HG02938 (cell line): ENCODE data around the gene FANCI.
"Not testable (repeated sequence)": the region's sequence is repeated elsewhere in the genome, so short reads cannot be mapped to it uniquely, and the experiment has no call there.

Source experiments
- ATAC-seq: cut with Tn5 transposase; IDR thresholded peaks from one replicate; pipeline ENCODE4 v1.9.1; 2021; ENCODE audit warnings: mild to moderate bottlenecking, moderate library complexity; ENCODE audit not compliant: unreplicated experiment

The FANCI gene

DNA sequence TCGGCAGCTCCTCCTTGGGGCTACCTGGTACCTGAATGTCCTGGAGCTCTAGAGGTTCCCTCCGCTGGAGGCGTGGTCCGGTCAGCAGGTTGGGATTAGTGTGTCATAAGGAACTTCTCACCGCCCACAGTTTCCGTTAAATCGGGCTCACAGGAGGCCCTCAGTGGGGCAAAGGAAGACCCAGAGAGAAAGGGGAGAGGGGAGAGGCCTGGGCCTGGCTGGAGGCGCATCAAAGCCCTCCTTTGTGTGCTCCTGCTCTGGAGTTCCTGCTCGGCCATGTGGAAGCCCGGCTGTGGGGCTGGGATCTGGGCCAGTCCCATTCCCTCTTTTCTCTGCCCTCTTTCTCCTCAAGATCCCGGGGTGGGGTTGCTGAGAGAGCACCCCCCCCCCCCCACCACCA lies 22.2 kb upstream of the FANCI start, which contains the start of gene RLBP1:
RLBP1 (minus strand) TSS at position 37 of the 400 bp plus-strand sequence. CDS start 2,604 bp downstream, outside the sequence.
- ATAC-seq = no peak

GRCh38 chr15:89225588-89225987 lies 18.2 kb upstream of the FANCI start:
- no peak for ATAC-seq

- ATAC-seq = no peak
Measured at GRCh38 chr15:89226359-89227221, 17.2 kb upstream of the FANCI start.

DNA sequence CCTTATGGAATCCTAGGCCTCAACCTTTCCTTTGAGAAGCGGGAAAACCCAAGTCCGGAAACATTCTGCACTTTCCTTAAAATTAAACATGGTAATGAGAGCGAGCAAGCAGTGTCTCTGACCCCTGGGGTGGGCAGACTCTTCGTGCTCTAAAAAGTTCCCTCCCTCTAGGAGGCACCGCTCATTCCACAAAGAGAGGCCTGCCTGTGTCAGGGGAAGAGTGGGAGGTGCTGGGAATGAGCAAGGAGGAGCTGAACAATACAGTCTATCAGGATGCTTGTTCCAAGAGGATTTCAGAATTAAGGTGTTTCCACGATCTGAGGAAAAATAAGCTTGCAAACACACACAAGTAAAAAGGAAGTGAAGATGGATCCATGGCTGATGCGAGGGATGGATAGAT lies 16.4 kb upstream of the FANCI start:
- ATAC-seq = no peak

DNA sequence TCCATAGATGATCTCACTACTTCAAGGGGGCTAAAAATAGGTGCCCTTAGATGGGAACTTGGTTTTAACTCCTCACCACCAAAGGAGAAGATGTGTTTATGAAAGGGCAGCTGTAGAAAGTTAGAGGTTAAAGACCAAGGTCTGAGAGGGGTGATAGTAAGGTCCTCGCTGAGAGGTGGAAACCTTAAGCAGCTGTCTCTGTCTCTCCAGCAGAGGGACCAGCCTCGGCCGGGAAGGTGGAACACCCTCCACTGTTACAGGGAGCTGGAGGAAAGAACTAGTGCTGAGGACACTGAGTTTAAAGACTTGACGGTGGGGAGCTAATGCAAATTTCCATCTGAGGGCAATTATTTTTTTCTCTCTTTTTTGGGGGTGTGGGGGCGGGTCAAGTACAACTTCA lies 13.5 kb upstream of the FANCI start:
- no peak for ATAC-seq

DNA sequence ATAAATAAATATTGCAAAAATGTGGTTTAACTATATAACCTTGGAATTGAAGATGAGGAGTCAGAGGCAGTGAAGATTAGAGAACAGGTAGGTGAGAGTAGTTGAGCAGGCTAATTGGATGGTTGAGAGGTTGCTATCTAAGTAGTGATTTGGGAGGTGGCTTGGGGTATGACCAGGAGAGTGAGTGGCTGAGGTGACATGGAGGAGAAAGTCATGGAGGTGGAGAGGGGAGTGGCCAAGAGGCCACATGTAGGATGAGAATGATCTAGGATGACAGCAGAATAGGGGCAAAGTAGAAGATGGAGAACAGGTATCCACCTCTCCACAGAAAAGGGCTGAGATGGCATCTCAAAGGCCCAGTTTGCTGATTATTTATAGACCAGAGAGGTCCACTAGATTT lies 11.9 kb upstream of the FANCI start:
- ATAC-seq = no peak

DNA sequence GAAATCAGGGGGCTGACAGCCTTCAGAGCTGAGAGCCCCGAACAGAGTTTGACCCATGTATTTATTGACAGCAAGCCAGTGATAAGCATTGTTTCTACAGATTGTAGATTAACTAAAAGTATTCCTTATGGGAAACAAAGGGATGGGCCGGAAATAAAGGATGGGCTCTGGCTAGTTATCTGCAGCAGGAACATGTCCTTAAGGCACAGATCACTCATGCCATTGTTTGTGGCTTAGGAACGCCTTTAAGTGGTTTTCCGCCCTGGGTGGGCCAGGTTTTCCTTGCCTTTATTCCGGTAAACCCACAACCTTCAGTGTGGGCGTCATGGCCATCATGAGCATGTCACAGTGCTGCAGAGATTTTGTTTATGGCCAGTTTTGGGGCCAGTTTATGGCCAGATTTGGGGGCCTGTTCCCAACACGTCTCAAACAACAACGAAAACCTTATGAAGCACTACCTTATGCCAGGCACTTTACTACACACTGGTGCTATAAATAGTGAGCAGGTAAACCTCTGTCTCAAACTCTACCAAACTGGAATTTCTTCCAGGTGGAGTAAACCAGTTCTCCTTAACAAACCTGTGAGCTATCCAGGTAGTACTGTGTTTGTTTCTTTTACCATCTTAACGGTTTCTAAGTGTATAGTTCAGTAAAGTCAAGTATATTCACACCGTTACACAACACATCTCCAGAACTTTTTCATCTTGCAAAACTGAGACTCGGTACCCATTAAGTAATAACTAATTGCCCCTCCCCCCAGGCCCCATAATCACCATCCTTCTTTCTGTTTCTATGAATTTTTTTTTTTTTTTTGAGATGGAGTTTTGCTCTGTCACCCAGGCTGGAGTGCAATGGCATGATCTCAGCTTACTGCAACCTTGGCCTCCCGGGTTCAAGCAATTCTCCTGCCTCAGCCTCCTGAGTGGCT lies 3.6 kb upstream of the FANCI start:
- not testable (repeated sequence) for ATAC-seq

GRCh38 chr15:89243046-89243690 lies 611 bp upstream of the FANCI start:
- ATAC-seq = no peak

DNA sequence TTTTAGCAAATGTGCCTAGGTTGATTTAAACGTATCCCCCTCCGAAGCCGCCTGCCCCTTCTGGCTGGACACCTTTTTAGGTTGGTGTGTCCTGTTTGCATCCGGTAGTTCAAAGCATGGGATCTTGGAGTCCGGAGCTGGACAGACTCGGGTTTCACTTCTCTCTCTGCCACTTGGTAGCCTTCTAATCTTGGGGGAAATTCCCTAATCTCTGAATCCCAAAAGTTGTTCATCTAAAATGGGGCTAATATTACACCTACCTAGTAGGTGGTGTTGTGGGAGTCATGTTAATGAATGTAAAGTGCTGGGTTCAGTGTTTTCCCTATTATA lies 760 bp downstream of the FANCI start:
- ATAC-seq = peak; percentile 9

DNA sequence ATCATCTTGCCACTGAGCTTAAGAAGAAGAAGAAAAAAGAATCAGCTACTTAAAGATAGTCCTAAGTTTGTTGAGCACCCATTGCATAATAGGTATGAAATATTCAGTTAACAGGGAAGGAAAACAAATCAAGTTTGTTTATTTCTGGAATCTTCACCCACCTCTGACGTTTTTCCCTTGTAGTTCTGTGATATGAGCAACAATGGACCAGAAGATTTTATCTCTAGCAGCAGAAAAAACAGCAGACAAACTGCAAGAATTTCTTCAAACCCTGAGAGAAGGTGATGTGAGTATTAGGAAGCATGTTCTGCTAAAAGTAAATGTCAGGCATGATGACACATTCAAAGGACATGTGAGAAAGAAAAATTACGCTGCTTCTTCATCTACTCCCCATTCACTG lies 3.7 kb downstream of the FANCI start:
- no peak for ATAC-seq

GRCh38 chr15:89248584-89248983 lies 4.8 kb downstream of the FANCI start:
- no peak for ATAC-seq

GRCh38 chr15:89250142-89250541 lies 6.4 kb downstream of the FANCI start:
- ATAC-seq = not testable (repeated sequence)

- not testable (repeated sequence) for ATAC-seq
Measured at GRCh38 chr15:89277281-89277680, 33.5 kb downstream of the FANCI start.

- no peak for ATAC-seq
Measured at GRCh38 chr15:89278307-89278706, 34.5 kb downstream of the FANCI start.

- ATAC-seq = no peak
Measured at GRCh38 chr15:89282631-89283030, 38.9 kb downstream of the FANCI start.

GRCh38 chr15:89283201-89283600 lies 39.4 kb downstream of the FANCI start:
- ATAC-seq = no peak

DNA sequence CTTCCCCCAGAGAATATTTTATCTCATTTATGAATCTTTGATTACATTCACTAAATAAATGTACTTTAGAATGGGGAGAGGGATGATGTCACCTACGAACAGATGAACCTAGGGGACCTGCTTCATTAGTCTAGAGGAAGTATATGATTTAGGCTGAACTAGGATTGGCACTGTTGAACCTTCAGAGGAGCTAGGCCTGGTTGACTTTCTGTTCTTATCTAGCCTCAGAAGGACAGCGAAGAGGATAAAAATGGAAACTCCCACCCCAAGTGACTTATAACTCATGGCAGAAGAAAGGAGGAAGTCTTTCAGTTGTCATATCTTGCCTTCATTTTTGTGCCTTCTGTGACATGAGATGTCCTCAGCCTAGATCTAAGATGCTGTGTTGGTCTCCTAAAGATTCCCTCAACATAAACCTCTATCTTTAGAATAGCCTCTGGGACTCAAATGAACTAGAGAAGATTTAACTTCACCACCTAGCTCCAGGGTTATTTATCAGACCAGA lies 48.2 kb downstream of the FANCI start:
- ATAC-seq = no peak

DNA sequence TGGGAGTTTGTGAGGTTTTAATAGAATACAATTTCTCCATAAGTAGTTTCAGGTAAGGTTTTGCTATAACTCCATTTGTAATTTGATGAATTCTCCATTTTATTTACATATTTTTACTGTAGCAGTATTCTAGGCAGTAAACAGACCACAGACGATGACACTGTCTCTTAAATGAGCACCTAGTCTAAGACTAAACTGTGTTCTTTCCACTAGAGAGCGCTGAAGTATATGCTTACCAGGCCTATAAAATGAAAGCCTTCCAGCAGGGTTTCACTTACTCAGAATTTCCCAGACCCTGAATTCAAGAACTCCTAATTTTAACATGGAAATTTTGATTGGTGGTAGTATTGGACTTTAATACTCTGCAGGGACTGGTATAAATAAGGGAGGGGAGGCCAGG lies 49.2 kb downstream of the FANCI start:
- no peak for ATAC-seq

- no peak for ATAC-seq
Measured at GRCh38 chr15:89299896-89300295, 56.1 kb downstream of the FANCI start.

DNA sequence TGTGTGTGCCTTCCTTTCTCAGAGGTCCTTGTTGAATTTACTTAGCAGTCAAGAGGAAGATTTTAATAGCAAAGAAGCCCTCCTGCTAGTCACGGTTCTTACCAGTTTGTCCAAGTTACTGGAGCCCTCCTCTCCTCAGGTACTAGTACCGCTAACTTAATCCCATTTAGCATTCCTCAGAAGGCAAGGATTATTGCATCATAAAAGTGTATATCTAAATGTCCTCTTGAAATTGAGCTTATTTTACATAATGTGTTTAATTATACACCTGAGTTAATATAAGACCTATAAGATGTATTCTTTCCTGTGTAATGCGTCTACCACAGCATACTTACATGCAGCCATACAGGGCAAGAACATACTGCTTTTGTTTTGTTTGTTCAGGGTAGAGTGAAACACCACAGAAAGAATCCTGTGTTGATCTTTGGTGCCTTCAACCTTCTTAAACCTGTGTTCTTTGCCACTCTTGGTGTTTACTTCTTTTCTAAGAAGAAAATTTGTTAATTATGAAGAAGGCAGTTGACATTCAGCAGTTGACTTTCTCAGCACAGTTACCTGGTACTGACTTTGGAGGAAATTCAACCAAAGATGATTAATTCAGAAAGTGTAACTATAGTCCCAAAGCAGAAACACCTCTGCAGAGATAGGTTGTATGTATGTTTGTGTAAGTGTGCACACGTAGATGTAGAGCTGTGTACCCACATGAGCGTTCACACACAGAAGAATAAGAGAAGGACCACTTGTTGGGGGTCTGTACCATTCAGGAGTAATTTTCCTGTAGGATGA lies 57.7 kb downstream of the FANCI start:
- ATAC-seq = no peak
